ENCODE data around the gene ZNF500. TPM values are rescaled to one million over a fixed set of nuclear protein-coding genes. Genes with fewer than 3 reads are reported as not detected.

Gene ZNF500
- total and polyA plus RNA-seq, 2 experiments from 2014 or later, result 5.8 to 15.3 TPM

- no peaks in the 10 kb centered on the region for H3K27me3 ChIP-seq (ENCODE audit: insufficient read depth)
- no peak overlapping the region for H3K27ac Mint-ChIP-seq
- TF ChIP-seq, protein P1, sequence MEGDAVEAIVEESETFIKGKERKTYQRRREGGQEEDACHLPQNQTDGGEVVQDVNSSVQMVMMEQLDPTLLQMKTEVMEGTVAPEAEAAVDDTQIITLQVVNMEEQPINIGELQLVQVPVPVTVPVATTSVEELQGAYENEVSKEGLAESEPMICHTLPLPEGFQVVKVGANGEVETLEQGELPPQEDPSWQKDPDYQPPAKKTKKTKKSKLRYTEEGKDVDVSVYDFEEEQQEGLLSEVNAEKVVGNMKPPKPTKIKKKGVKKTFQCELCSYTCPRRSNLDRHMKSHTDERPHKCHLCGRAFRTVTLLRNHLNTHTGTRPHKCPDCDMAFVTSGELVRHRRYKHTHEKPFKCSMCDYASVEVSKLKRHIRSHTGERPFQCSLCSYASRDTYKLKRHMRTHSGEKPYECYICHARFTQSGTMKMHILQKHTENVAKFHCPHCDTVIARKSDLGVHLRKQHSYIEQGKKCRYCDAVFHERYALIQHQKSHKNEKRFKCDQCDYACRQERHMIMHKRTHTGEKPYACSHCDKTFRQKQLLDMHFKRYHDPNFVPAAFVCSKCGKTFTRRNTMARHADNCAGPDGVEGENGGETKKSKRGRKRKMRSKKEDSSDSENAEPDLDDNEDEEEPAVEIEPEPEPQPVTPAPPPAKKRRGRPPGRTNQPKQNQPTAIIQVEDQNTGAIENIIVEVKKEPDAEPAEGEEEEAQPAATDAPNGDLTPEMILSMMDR (conservative IDR thresholded peaks at IDR 0.05; ENCODE audit: low read depth in 2 of 2), result peak; percentile 26 to 37; a peak in 3 of 4 replicates
- no peak for TF ChIP-seq JUNB (IDR thresholded peaks at IDR 0.05; ENCODE audit: unreplicated experiment)
- no peak for TF ChIP-seq ZNF114 (CRISPR knock-in tag; IDR thresholded peaks at IDR 0.05)
Measured at GRCh38 chr16:4814542-4815173, 47.7 kb upstream of the ZNF500 start.

GRCh38 chr16:4814046-4814445 is 47.1 kb upstream of the ZNF500 start:
- DNase-seq (ENCODE audit: low spot score) (no peak), ATAC-seq (no peak)
- peaks cover 81% of the 10 kb centered on the region for H3K36me3 Mint-ChIP-seq (ENCODE audit: low read depth)
- Histone ChIP-seq H3K27me3 (ENCODE audit: insufficient read depth) (no peaks in the 10 kb centered on the region), H3K4me2 (no peak overlapping the region), H3F3A (replicated peaks; ENCODE audit: low read depth) (0 out of 2 replicates have a peak, but pooled peaks cover 8% of the 10 kb centered on the region), H3K36me3 (ENCODE audit: insufficient read depth) (peaks cover 29% of the 10 kb centered on the region), H3K27ac (ENCODE audit: low read depth) (no peak overlapping the region), H3K9me2 (ENCODE audit: insufficient read depth) (no peaks in the 10 kb centered on the region), H4K20me1 (replicated peaks; ENCODE audit: insufficient read depth) (no peaks in the 10 kb centered on the region; the same call in 1 of the 2 replicates), H2AFZ (no peak overlapping the region), H3K4me1 (ENCODE audit: insufficient read depth) (no peaks in the 10 kb centered on the region), H3K79me2 (replicated peaks; ENCODE audit: insufficient read depth) (0 out of 2 replicates have a peak, but pooled peaks cover 3% of the 10 kb centered on the region), H3K4me3 (no peak overlapping the region)
- H3K27ac Mint-ChIP-seq, result no peak overlapping the region
- TF ChIP-seq REST (IDR thresholded peaks at IDR 0.05; ENCODE audit: unreplicated experiment) (no peak), NANOG (IDR thresholded peaks at IDR 0.05; ENCODE audit: borderline replicate concordance) (no peak), JUNB (IDR thresholded peaks at IDR 0.05; ENCODE audit: unreplicated experiment) (no peak), ZNF114 (CRISPR knock-in tag; IDR thresholded peaks at IDR 0.05) (no peak), EZH2phosphoT487 (IDR thresholded peaks at IDR 0.05; ENCODE audit: unreplicated experiment) (no peak)
- no peak overlapping the region for H3K4me3 Mint-ChIP-seq
- no peaks in the 10 kb centered on the region for H3K9me3 Mint-ChIP-seq
- H3K27me3 Mint-ChIP-seq (ENCODE audit: insufficient read depth, low read depth, poor library complexity), result peaks cover 8% of the 10 kb centered on the region
- H3K4me1 Mint-ChIP-seq, result no peaks in the 10 kb centered on the region

More at GRCh38 chr16:4814542-4815173, 47.7 kb upstream of the ZNF500 start:
- H3K4me3 ChIP-seq, result no peak overlapping the region
- H3K79me2 ChIP-seq (replicated peaks; ENCODE audit: insufficient read depth), result 0 out of 2 replicates have a peak, but pooled peaks cover 3% of the 10 kb centered on the region
- no peak overlapping the region for H3K4me3 Mint-ChIP-seq
- H3K27me3 Mint-ChIP-seq (ENCODE audit: insufficient read depth, low read depth, poor library complexity), result peaks cover 8% of the 10 kb centered on the region
- no peaks in the 10 kb centered on the region; the same call in 1 of the 2 replicates for H4K20me1 ChIP-seq (replicated peaks; ENCODE audit: insufficient read depth)
- 0 out of 2 replicates have a peak, but pooled peaks cover 8% of the 10 kb centered on the region for H3F3A ChIP-seq (replicated peaks; ENCODE audit: low read depth)
- H3K36me3 Mint-ChIP-seq (ENCODE audit: low read depth), result peaks cover 82% of the 10 kb centered on the region
- H3K4me1 Mint-ChIP-seq, result no peaks in the 10 kb centered on the region
- H3K4me1 ChIP-seq (ENCODE audit: insufficient read depth), result no peaks in the 10 kb centered on the region
- H3K36me3 ChIP-seq (ENCODE audit: insufficient read depth), result peaks cover 27% of the 10 kb centered on the region
- no peak overlapping the region for H3K27ac ChIP-seq (ENCODE audit: low read depth)
- ATAC-seq (peak; percentile 33; the same call in 1 of the 3 replicates), DNase-seq (ENCODE audit: low spot score) (peak; percentile 48)
- H3K4me2 ChIP-seq, result no peak overlapping the region
- H3K9me2 ChIP-seq (ENCODE audit: insufficient read depth), result no peaks in the 10 kb centered on the region
- H3K9me3 Mint-ChIP-seq, result no peaks in the 10 kb centered on the region
- H2AFZ ChIP-seq, result no peak overlapping the region

Measured in GM23338 (cell line).